DMS79 treated with DMSO at 0.1 percent for 48 hours (cell line): Measurements from ENCODE around the gene SPOPL.
A peak's percentile ranks its signal among the peaks of the same experiment; 100 is the strongest.
"Not testable (repeated sequence)": the region's sequence is repeated elsewhere in the genome, so short reads cannot be mapped to it uniquely, and the experiment has no call there.

Experiments
- DNase-seq: peaks from one replicate; lab custom pipeline; 2025; lab: John Stamatoyannopoulos, UW

Gene SPOPL

DNA sequence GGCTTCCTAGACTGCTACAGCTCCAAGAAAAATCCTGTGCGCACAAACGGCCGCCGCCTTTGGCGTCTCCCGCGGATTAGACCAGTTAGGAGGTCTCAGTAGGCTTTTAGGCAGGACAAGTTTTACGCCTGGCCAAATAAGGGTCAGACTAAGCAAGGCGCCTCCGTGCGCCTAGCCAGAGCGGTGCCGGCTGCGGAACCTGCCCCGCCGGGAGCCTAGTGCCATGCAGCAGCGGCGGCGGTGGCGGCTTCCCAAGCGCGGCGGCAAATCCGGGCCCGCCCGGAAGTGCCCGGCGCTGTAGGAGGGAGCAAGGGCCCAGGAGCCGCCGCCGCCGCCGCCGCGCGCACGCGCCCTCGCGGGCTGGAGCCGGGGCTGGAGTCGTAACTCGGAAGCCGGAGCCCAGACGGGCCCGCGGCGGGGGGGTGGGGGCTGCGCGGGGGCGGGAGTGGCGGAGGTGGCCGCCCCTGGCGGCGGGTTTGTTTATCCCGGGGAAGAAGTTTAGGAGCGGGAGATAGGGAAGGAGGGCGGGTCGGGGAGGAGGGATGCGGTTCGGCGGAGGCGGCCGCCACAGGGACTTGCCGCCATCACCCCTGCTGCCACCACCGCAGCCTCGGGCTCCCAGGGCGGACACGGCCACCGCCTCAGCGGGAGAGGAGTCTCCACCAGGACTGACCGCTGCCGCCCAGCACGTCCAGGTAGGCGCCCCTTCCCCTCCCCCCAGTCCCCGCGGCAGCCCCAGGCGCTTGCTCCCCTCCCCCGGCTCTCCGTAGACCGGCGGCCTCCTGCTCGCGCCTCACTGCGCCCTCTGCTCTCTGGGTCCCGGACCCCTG, at the start of gene SPOPL:
Gene SPOPL, plus strand, starts transcription at position 346 of the 830 bp plus-strand sequence. CDS start 48,447 bp downstream, outside the sequence.
- peak; percentile 73 for DNase-seq

DNA sequence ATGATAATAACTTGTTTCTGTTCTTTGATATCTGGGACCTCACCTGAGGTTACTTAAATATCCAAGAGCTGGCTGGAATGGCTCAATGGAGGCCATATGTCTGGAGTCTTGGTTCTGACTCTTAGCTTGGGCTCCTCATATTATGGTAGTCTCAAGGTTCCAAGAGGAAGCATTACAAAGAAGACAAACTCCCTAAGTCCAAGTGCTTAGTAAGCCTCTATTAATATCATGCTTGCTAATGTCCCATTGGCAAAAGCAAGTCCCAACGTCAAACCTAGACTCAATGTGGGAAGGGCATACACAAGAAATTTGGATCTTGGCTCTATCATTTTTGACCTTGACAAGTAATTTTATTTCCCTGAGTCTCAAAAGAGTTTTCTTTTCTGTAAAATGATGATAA, 49.2 kb upstream of the SPOPL start:
- DNase-seq: no peak

DNA sequence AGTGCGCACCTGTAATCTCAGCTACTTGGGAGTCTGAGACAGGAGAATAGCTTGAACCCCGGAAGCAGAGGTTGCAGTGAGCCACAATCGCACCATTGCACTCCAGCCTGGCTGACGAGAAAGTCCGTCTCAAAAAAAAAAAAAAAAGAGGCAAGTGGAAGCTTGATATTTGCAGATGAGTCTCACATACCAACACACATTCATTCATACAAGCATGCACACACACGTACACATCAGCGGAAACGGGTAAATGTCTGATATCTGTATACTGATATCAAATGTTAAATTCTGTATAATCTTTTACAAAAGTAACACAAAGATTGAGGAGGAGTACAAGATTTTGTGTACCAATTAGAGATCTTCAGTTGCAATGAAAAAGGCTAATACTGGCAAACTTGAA, 47.8 kb upstream of the SPOPL start:
- DNase-seq: no peak

DNA sequence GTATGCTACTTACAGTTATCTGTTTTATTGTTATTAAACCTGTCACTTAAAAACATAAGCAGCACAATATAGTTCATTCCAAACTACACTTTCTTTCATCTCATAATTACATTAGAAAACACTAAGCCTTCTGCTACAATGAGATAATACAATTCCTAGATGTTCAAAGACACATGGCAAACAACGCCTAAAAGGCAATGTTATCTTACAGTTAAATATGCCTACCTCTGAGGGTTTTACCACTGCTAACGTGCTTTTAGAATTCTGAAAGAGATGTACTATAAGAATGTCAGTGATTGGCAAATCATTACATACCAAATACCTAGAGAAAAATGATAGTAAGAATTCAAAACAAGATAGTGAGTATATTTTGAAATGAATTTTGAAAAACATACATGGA, 46.8 kb upstream of the SPOPL start:
- DNase-seq: no peak

DNA sequence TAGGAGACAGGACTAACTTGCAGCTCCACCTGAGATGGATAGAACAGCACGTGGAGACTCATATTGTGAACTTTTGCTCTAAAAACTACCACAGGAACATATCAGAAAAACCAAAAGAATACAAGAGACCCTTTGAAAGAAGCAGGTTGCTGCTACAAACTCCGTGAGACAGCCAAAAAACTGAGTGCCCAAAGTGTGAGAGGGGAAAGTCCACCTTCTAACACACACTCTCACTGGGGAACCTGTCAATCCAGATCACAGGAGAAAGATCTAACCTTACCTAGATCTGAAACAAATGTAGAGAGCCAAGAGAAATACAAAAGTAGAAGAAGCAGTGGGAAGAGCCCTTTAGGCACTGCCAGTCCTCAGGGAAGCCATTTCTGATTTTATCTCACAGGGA, 46.3 kb upstream of the SPOPL start:
- no peak for DNase-seq

DNA sequence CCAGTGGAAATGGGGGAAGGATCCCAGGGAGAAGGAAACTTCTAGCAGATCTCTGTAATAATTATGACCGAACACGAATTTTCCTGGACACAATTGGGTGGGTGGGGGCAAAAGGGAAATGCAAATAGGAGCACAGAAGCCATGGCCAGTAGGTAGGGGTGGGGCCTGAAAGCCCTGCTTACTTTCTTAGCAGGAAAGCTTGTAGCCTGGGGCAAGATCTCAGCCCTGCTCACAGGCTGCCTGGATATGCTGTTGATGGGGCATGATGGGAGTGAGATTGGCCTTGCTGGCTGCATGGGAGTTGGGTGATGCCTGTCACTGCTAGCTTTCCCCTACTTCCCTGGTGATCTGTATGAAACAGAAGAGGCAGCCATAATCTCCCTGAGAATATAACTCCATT, 45.9 kb upstream of the SPOPL start:
- no peak for DNase-seq

DNA sequence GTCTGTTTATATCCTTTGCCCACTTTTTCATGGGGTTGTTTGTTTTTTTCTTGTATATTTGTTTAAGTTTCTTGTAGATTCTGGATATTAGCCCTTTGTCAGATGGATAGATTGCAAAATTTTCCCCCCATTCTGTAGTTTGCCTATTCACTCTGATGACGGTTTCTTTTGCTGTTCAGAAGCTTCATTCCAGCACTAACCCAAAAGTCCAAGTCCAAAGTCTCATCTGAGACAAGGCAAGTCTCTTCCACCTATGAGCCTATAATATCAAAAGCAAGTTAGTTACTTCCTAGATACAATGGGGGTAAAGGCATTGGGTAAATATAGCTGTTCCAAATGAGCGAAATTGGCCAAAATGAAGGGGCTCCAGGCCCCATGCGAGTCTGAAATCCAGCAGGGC, 38.9 kb upstream of the SPOPL start:
- not testable (repeated sequence) for DNase-seq

DNA sequence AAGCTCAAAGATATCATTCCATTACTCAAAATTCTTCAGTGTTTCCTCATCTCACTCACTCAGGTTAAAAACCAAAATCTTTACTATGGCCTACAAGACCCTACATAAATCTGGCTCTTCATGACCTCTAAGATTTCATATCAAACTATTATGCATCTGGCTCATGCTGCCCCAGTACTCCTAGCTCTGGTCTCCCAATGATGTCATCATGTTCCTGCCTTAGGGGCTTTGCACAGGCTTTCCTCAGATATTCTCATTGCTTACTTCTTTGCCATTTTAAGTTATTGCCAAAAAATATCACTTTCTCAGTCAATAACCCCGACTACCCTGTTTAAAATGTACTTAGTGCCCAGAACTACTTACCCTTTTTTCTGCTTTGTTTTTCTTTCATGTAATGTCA, 33.0 kb upstream of the SPOPL start:
- DNase-seq: no peak

DNA sequence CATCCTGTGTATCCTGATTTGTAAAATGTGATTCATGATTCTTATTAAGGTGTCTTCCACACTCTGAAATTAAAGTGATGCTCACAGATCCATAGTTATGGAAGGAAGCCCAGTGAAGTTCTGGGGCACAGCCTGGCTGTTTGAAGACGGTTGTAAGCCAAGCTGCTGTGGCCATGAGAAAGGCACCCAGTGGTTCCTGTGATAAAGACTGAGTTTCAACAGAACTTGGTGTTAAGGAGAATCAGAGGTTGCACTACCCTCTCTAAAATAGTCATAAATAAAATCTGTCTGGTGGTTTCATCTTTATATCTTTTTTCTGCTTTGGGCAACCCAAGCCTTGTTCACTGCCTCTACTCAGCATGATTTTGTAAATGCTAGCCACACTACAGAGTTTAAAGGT, 32.2 kb upstream of the SPOPL start:
- DNase-seq: no peak

DNA sequence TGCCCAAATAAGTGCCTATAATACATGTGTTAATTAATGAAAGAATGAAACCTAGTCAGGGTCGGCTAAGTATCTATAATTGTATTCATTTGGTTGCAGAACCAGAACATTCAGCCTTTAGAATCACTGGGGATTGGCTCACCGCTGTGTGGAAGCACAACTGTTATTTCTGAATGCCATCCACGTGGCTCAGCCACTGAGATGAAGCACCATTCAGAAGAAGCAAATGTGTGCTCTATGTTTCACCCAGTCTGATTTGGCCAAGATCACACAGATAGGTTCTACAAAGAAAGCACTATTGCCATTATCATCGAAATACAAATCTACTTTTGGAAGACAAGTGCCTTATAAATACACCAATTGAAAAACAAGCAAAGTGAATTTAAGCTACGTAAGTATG, 30.6 kb upstream of the SPOPL start:
- DNase-seq: no peak

DNA sequence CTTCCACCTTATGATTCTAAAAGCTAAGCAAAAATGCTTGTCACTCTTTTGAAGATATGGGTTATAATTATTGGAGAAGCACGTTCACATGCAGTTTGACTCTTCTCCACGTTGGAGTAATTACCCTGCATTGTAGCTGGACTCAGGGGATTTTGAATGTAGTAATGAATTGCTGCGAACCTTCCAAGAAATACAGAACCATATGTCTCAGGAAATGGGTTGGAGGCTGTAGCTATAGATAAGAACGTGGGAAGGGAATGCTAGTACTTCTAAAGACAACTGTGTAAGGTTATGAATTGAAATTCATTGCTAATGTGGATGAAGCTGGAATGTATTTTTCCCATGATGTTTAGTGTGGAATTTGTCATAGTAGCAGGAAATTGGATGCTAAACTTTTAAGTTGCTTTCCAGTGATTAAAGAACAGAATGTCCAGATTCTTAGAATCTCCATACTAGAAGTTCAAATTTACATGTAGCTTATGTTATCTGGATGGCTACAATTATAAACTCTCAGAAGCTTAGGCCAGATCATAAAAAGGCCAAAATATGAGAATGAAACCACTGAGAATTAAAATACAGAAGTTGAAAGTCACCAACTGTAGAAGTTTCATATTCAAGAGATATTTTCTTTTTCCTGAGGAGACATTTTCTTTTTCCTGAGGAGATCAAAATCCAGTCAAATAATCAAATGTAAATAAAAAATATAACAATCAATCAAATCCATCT, 27.3 kb upstream of the SPOPL start:
- no peak for DNase-seq

DNA sequence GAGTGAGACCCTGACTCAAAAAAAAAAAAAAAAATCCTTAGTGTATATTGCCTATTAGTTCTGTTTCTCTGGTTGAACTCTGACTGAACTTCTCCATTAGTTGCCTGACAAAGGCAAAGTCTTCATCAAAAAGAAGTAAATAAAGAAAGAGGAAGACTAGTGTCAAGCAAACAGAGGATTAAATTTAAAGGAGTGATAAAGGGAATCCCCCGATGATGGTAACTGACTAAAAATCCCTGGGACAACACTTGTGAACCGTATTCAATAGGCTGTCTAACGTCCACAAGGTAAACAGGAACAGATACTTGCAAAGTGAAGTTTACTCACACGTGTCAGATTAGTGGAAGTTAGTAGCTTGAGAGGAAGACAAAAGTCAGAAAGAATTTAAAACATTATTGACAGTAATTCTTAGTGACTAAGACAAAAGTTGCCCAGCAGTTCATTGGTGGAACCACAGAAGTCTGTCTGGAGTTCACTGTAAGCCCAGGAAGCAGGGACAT, 26.2 kb upstream of the SPOPL start:
- DNase-seq: no peak

DNA sequence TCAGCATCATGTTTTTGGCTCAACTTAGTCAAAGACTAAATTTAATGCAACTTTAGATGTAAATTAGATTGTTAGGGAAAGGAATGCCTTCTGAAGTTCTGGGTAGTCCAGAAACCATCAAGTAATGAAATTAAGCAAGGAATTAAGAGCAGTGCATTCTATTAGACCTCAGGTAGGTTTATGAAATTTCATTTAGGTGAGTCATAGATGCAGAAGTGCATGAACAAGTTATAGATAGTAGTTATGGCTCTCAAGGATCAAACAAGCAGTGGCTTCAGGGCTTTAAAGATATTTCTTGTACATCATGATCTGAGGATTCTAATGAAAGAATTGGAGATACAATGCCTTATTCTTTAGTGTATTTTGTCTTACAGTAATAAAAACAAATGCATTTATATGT, 25.4 kb upstream of the SPOPL start:
- no peak for DNase-seq

DNA sequence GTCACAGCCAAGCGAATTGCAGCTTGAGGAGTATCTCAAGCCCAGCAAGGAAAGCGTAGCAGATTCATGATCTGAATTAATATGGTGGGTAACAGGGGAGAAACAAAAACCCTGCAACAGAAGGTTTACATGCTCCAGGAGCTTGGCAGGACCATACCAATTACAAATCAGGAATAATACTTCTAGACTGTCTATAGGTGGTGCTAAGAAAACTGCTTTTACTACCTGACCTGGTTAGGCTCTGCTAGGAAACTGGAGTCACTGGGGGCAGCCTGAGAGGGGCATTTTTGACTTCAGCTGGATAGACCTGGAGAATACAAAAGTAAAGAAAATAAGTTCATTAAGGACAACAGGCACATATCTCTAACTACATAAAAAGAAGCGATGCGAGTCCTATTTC, 24.6 kb upstream of the SPOPL start:
- DNase-seq: no peak

DNA sequence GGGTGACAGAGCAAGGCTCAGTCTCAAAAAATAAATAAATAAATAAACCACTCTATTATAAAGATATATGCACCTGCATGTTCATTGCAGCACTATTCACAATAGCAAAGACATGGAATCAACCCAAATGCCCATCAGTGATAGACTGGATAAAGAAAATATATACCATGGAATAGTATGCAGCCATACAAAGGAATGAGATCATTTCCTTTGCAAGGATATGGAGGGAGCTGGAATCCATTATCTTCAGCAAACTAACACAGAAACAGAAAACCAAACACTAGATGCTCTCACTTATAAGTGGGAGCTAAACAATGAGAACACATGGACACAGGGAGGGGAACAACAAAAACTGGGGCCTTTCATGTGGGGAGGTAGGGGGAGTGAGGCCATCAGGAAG, 18.8 kb upstream of the SPOPL start:
- DNase-seq: not testable (repeated sequence)

DNA sequence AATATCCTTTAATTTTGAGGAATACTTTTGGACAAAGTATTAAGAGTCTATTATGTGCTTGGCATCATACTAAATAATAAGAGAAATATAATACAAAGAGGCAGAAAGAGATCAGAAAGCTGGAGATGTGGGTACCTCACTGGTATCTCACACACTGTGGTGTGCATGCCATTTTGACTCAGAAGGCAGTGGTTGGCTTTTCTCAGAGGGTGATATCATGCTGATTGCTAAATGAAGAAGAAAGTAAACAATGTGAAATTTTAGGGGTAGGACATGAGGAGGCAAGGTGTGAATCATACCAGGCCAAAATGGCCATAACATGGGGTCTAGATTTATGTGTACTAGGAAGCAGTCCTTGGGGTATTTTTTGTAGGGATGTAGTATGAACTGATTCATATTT, 16.6 kb upstream of the SPOPL start:
- no peak for DNase-seq

DNA sequence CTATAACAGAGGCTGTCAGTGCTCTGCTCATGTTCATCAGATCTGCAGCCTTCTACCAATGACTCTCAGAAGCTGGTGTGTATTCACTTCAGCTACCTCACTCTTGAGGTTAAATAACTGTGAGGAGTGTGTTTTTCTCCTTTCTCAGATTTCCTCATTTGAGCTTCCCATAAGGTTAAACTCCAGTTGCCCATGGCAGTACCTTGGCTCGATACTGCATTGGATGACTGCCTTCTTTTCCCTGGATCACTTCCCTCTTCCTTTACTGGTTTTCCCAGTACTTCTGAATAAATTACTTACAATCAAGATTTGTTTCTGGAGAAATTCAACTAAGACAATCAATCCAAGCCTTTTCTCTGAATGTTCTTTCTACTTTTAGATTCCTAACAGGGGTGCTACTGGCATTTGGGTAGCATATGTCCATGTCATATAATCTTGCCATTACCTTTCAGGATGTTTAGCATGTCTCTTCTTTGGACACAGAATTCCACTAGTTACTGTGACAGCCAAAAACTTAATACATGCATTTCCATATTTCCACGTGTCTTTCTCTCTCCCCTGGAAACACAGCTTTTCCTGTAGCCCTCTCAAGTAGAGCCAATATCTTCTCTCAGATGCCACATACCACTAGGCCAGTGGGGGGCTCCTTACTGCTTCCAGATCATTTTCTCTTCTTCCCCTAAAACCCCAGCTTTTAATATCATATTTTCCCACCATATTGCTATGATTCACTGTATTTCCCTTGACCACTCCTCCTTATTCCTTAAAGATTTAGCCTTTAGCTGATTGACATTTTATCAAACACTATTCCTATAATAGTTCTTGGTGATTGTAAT, 15.0 kb upstream of the SPOPL start:
- no peak for DNase-seq

DNA sequence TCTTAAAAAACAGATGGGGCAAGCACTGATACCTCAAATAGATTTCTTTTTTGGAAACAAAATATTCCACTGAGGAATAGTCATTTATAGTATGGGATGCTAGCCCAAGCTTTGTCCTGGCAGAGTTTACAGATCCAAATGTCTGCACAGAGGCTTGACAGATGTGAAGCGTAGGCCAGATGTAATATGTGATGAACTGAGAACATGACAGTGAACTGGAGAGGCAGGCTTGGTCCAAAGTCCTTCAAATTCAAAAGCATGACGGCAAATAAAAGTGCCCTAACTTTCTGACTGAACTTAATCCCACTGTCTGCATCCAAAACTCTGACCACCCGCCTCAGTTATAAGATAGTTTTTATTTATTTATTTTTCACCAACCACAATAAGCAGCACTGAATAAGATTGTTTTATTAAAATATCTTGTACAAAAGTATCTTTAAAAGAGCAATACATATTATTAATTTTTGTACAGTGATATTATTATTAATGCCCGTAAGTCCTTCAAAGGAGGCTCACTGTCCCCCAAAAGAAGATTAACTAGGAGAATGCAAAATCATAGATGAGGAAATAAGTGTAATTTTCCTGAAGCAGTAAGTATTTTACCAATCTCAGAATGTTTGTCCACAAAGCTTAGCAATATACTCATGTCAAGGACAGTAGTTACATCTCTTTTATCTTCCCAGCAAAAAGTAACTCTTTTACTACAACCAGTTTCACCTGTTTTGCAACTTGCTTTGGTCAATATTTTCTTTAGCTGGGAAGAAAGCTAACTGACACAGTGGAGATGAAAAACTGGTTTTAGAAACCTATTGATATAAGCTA, 10.7 kb upstream of the SPOPL start:
- DNase-seq: no peak

DNA sequence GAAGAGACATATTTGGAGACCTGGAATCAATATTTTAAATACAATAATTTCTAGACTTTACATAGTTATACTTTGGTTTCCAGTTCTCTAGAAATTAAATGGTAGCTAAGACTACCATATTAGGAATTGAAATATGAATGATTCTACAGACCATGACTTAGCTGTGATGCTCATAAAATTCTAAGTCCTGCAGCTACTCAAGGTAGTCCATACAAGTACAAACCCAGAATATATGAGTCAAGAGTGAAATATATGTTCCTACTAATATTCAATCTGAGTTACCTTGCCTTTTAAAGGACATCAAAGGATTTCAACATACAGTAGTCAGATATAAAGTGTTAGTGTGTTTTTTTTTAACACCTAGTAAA, 10.1 kb upstream of the SPOPL start:
- no peak for DNase-seq

DNA sequence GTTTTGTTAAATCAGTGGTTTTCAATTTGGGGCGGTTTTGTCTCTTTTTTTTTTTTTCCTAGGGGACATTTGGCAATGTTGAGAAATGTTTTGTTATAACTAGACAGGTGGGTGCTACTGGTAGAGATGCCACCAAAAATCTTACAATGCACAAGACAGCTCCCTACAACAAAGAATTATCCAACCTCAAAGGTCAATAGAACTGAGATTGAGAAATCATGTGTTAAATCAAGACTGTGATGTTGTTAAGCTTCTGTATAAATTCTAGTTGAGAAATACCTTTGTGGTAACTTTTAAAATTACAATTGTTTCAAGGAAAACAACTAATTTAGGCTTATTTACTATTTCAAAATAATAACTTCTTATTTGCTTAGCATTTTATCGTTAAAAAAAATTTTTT, 9.4 kb upstream of the SPOPL start:
- no peak for DNase-seq

DNA sequence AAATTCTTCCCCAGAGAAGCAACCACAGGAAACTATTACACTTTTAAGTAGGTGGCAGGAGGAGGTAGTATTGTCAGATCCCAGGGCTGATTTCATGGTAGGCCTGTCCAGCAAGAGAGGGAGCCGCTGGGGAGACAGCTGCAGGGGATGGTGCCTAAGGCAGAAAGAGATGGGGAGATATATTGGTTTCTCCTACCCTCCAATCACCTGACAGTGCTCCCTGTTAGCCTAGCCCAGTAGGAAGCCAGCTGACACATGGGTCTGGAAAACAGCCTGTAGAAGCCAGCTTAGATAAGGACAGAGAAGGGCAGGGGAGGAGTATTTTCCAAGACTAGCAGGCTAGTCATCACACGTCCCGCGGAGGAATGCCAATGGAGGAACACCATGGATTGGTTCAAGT, 8.2 kb upstream of the SPOPL start:
- no peak for DNase-seq
